ENCODE data around the gene PSMB1.
"Not testable (repeated sequence)": the region's sequence is repeated elsewhere in the genome, so short reads cannot be mapped to it uniquely, and the experiment has no call there.

Gene PSMB1

DNA sequence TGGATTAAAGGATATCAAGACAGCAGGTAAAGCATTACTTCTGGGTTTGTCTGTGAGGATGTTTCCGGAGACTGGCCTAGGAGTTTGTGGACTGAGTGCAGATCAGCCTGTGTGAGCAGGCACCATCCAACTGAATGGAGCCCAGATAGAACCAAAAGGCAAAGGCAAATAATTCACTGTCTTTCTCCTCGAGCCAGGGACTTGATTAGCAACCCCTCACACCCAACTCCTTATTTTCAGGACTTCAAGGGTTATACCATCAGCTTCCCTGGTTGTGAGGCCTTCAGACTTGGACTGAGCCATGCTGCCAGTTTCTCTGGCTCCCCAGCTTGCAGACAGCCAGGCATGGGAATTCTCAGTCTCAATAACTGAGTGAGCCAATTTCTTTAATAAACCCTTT, 19.3 kb downstream of the PSMB1 start:
- DNase-seq: no peak

DNA sequence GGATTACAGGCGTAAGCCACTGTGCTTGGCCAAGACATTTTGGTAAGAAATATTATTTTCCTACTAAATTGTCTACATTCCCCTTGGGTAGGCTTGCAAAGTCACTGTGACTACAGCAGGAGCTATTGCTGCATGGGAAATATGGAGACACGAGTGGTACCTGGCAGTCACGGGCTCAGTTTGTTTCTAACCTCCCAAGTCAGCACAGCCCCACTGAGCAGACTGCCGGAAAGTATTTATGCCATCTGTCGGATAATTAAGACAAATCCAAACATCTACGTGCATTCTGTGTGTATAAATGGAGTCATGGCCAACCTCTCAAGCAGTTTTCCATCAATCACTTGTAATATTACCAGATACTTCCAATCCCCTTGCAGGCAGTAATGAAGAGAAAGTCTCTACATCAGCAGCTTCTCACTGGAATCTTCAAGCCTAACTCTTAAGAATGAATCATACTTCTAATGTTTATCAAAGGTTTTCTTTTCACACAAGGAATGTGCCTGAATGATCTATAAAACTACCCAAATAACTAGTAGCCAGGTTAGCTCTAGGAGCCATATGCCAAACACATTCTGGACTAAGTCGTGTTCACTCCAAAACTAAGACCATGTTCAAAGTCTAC, 20.1 kb downstream of the PSMB1 start:
- DNase-seq: peak; percentile 66 to 88

DNA sequence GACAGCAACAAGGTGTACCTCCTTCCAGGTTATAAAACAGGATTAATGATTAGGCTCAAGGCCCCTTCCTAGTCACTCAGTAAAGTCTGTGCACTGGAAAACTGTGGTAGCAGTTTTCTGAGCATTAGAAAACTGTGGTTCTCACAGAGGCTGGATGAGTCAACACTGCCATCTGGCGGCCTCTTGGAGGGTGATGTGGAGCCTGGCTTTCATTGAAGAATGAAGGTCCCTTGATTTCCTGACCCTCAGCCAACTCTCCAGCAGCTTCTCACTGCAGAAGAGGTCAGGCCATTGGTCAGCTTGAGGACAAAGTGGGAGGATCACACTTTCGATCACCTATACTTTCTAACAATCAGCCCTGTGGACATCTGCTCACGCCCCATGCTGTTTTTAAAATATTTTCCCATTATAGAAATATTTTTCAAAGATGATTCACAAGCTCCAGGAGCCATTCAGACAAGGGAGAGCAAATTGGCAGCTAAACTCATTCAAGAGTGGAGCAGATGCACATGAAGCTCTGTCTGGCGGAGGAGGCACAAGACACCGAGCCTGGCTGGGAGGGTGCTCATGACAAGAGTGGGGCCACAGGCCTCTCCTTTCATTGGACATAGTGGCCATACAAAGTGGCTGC, 23.2 kb downstream of the PSMB1 start:
- DNase-seq: peak; percentile 48 to 81

DNA sequence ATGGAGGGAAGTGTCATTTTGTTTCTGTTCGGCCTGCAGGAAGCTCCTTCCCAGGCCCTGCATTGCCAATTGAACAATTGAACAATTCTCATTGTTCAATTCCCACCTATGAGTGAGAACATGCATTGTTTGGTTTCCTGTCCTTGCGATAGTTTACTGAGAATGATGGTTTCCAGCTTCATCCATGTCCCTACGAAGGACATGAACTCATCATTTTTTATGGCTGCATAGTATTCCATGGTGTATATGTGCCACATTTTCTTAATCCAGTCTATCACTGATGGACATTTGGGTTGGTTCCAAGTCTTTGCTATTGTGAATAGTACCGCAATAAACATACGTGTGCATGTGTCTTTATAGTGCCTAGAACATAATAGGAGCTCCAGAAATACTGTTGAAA, 25.1 kb downstream of the PSMB1 start:
- not testable (repeated sequence) for DNase-seq

DNA sequence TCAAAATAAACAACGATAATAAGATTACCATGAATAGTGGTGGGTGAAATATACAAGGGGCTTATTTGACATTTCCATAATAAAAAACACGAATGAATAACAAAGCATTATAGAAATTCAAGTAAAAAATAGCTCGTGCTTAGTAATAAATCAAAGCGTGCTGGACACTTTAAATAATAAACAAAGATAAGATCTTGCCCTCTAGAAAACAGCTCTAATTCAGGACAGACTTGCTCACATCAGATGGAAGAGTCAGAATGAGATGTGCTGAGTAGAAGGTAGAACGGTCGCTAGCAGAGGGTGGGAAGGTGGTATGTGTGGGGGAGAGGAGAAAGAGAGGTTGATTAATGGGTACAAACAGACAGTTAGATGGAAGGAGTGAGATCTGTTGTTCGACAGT, 27.3 kb downstream of the PSMB1 start:
- no peak for DNase-seq

DNA sequence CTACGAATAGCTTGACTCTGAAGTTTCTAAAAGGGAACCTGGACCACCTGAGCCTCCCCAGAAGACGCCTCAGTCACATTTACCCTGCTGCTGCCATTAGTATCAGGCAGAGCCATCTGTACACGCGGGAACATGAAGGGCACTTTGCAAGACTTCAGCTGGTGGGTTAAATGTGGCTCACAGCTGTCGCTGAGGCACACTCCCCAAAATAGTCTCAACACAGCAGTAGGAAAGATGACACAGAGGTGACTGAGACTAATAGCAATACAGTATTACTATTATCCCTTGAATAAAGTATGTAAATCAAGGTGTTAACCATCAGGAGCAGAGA, 29.0 kb downstream of the PSMB1 start:
- peak; percentile 81 to 92 for DNase-seq

DNA sequence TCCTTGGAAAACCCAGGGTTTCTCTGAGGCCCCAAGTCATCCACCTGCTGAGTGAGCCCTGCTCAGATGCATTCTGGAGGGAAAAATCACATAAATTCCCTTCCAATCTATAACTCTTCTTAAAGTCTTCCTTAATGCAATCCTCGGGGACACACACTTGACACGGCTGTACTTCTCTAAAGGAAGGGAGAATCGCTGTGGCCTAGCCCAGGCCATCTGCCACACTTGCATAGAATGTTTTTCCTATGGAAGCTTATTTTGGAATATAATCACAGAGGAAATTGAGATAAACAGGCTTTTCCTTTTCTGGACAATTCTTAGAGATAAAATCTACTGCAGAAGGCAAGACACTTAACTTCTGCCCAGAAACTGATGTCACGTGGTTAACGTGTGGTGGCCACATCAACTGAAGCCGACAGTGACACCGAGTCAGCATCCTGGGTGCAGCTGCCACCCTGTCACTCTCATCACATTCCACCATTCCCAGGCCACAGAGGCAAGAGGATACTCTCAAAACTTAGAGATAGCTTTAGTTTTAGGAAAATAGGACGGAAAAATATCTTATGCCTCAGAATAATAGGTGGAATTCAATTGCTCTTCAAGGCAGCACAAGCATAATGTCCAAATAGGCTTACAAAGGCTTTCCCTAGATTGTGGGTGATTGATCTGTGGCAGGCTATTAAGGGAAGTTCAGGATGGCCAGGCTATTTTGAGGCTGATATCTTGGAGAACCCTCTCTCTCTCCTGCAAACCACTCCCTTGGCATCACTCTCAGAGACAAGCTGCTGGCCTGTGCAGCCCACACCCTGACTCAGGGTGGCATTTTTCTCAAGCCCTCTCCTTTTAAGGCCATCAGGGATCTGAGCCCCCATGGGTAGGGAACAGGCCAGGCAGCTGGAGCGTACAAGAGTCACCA, 29.6 kb downstream of the PSMB1 start:
- DNase-seq: peak; percentile 43 to 75

DNA sequence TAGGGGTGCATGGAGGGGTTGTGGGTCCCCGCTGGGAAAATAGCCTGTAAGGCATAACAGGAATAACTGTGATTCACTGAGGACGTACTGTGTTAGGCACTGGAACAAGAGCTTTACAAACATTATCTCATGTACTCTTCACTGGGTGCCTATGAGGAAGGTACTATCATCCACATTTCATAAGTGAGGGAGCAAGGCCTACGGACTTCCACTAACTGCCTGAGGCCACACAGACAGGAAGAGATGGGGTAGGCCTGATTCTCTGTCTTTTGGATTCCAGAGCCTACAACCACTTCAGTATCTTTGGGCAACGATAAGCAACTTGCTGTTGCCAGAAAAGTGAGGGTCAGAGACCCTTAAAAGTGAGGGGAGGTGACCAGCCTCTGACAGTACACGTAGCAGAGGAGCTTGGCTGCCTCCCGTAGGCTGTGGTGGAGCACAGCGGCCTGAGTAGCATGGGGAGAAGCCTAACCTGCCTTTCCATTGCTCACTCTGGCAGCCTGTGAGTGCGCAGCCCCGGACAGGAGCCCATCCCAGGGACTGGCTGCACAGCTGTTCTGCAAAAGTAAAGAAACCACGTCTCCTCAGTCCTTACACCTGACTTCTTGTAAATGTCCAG, 30.4 kb downstream of the PSMB1 start:
- DNase-seq: peak; percentile 52 to 80

DNA sequence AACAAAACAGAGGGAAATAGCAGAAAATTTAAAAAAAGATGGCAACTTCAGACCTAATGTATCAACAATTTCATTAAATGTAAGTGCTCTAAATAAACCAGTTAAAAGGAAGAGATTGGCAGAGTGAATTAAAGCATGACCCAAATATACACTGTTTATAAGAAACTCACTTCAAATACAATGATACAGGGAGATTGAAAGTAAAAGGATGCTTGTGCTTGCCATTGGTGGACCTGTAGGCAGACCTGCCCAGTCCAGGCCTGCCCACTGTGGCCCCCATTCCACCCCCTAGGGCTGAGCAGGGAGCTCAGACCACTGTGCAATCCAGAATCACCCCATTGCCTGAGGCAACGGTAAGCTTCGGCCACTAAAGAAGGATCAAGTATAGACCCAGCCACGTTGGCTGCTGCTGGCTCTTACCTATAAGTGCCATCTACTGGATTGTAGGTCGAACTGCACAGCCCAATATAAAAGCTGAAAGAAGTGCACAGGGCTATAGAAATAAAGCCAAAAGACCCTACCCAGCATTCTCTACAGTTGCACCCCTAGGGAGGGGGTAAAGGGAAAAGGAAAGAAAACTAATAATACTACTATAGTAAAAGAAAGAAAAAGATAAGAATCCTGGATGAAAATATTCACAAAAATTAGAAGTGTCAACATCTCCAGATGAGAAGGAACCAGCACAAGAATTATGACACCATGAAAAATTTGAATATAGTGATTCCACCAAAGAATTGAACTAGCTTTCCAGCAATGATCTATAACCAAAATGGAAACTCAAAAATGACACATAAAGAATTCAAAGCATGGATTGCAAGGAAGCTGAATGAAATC, 36.1 kb downstream of the PSMB1 start:
- DNase-seq: peak; percentile 43 to 89

DNA sequence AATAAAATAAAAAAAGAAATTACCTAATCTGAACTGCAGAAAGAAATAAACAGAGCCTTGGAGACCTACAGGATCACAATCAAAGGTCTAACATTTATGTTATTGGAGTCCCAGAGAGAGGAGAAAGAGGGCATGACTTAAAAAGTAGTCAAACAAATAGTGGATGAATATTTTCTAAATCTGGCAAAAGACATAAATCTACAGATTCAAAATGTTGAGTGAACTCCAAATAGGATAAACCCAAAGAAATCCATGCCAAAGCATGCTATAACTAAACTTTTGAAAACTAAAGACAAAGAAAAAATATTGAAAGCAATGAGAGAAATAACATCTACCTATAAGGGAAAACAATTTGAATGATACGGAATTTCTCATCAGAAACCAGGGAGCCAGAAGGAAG, 38.2 kb downstream of the PSMB1 start:
- DNase-seq: no peak

DNA sequence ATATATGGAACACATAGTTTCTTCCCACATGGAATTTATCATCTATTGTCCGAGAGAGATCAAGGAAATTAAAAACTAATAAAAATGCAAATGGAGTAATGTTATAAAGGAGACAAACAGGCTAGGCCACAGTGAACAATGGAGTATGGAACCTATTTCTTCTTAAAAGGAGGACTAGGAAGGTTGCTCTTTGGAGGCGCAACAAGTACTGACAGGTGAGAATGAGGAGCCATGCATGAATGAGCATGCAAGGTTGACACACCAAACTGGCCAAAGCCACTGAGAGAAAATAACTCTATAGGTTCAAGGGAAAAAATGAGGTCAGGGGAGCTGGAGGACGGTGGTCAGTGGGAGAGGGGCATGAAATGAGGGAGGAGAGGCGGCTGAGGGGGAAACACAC, 40.9 kb downstream of the PSMB1 start:
- no peak for DNase-seq

DNA sequence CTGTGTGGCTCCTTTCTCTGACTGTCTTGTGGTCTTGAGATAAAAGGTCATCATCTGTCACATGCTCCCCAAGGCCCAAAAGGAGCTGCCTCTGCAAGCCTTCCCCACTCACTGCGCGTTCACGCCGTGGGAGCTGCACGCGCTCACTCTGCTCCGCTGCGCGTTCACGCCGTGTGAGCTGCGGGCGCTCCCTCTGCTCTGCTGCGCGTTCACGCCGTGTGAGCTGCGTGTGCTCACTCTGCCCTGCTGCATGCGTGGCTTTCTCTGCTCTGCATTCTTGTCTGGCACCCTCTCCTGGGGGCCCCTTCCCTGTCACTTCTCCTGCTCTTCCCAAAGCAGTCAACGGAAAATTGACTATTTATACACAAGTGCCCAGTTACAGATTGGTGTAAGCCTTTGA, 42.5 kb downstream of the PSMB1 start:
- DNase-seq: no peak

DNA sequence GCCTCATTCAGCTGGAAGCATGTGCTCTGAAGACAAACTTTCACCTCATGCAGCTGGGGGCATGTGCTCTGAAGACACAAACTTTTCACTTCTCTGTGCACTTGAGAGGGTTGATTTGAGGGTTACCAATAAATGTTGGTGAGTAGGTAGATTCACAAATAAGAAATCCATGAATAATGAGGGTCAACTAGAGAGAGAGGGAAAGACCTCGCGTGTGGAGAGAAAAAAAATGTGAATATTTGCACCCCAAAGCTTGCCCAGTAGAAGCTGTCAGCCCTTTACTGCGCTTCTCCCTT, 43.4 kb downstream of the PSMB1 start:
- no peak for DNase-seq

DNA sequence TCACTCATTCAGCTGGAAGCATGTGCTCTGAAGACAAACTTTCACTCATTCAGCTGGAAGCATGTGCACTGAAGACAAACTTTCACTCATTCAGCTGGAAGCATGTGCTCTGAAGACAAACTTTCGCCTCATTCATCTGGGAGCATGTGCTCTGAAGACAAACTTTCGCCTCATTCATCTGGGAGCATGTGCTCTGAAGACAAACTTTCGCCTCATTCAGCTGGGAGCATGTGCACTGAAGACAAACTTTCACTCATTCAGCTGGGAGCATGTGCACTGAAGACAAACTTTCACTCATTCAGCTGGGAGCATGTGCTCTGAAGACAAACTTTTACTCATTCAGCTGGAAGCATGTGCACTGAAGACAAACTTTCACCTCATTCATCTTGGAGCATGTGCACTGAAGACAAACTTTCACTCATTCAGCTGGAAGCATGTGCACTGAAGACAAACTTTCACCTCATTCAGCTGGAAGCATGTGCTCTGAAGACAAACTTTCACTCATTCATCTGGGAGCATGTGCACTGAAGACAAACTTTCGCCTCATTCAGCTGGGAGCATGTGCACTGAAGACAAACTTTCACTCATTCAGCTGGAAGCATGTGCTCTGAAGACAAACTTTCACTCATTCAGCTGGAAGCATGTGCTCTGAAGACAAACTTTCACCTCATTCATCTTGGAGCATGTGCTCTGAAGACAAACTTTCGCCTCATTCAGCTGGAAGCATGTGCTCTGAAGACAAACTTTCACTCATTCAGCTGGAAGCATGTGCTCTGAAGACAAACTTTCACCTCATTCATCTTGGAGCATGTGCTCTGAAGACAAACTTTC, 44.0 kb downstream of the PSMB1 start:
- DNase-seq: not testable (repeated sequence)

DNA sequence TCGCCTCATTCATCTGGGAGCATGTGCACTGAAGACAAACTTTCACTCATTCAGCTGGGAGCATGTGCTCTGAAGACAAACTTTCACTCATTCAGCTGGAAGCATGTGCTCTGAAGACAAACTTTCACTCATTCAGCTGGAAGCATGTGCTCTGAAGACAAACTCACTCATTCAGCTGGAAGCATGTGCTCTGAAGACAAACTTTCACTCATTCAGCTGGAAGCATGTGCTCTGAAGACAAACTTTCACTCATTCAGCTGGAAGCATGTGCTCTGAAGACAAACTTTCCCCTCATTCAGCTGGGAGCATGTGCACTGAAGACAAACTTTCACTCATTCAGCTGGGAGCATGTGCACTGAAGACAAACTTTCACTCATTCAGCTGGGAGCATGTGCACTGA, 44.8 kb downstream of the PSMB1 start:
- not testable (repeated sequence) for DNase-seq

DNA sequence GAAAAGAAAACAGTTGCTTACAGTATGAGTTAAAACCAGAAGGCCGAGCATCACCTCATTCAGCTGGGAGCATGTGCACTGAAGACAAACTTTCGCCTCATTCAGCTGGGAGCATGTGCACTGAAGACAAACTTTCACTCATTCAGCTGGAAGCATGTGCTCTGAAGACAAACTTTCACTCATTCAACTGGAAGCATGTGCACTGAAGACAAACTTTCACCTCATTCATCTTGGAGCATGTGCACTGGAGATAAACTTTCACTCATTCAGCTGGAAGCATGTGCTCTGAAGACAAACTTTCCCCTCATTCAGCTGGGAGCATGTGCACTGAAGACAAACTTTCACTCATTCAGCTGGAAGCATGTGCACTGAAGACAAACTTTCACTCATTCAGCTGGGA, 45.4 kb downstream of the PSMB1 start:
- not testable (repeated sequence) for DNase-seq

DNA sequence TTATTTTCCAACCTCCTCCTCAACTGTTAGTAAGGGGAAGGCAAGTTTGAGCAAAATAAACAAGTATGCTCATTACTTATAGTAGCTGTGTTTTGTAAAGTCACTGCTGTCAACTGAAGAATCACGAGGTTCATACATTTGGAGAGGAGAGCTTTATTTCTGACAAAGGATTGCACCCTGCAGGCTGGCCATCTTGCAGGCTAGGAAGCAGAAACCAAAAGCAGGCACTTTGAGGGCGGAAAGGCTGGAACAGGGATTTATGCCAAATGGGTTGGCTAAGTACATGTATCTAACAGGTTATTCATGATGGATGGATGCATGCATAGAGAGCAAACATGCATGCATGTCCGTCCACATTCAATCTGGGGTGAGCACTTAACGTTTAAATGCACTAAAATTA, 46.7 kb downstream of the PSMB1 start:
- no peak for DNase-seq

DNA sequence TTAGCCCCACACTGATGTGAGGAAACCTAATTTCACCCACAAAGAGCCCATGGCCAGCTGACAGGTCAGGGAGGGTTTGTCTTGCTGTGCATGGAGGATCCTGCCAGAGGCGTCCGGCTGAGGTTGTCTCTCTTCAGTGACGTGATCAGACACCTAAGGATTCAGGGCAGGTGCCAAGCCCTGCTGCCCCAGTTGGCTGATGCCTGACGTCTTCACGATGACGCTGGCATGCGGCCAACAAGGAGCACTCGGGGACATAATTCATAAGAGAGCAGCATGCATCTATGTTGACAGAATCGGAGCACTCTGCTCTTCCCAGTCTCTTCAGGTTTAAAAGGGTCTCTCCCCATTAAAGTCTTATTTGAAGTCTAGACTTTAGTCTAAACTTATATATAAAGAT, 47.8 kb downstream of the PSMB1 start:
- DNase-seq: peak; percentile 24 to 77

DNA sequence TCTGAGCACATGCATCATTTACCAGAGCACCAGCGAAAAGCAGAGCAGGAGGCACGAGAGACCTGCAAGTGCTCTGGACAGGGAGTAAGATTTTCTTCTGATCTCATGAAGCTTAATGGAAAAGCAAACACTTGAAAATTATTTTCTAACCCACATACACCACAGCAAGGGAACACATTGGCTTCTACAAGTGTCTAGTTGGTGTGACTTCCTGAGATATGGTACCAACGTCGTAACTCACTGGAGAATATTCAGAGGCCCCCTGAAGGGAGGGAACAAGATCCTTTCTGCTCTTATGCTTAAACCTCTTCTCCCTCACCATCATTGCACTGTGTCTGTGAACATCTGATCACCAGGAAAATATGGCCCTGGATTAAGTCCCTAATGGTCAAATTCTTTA, 48.6 kb downstream of the PSMB1 start:
- no peak for DNase-seq

DNA sequence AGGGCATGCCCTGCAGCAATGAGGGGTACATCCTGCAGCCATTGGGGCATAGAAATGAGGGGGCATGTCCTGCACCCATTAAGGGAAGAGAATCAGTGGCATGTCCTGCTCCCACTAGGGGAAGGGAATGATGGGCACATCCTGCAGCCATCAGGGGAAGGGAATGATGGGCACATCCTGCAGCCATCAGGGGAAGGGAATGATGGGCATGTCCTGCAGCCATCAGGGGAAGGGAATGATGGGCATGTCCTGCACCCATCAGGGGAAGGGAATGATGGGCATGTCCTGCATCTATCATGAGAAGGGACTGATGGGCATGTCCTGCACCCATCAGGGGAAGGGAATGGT, 49.7 kb downstream of the PSMB1 start:
- DNase-seq: no peak

DNA sequence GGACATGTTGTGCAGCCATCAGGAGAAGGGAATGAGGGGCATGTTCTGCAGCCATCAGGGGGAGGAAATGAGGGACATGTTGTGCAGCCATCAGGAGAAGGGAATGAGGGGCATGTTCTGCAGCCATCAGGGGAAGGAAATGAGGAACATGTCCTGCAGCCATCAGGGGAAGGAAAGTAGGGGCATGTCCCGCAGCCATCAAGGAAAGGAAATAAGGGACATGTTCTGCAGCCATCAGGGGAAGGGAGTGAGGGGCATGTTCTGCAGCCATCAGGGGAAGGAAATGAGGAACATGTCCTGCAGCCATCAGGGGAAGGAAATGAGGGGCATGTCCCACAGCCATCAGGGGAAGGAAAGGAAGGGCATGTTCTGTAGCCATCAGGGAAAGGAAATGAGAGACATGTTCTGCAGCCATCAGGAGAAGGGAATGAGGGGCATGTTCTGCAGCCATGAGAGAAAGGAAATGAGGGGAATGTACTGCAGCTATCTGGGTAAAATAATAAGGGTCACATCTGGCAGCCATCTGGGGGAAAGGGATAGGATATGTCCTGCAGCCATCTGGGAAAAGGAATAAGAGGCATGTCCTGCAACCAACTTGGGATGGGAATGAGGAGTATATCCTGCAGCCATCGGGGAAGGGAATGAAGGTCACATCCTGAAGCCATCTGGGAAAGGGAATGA, 50.2 kb downstream of the PSMB1 start:
- DNase-seq: not testable (repeated sequence)

All from NCI-H524 (cell line).